NCI-H1105 (cell line): ENCODE measurements around the gene FZD2.
"Not testable (repeated sequence)": the region's sequence is repeated elsewhere in the genome, so short reads cannot be mapped to it uniquely, and the experiment has no call there.

Experiments used
- DNase-seq: peaks from one replicate; lab custom pipeline; 2025; lab: John Stamatoyannopoulos, UW

FZD2 gene

GRCh38 chr17:44556832-44557606, at the start of gene FZD2:
Gene FZD2 (plus strand): TSS chr17:44557484. CDS start chr17:44557689, 205 bp downstream.
- DNase-seq: peak; percentile 87

- DNase-seq: not testable (repeated sequence)
Observed at GRCh38 chr17:44511241-44512134, 45.8 kb upstream of the FZD2 start.

- no peak for DNase-seq
Observed at GRCh38 chr17:44518032-44518431, 39.3 kb upstream of the FZD2 start.

- no peak for DNase-seq
Observed at GRCh38 chr17:44522883-44523671, 34.2 kb upstream of the FZD2 start.

- no peak for DNase-seq
Observed at GRCh38 chr17:44523672-44523972, 33.7 kb upstream of the FZD2 start.

GRCh38 chr17:44527102-44527501, 30.2 kb upstream of the FZD2 start:
- DNase-seq: no peak

GRCh38 chr17:44527954-44528353, 29.3 kb upstream of the FZD2 start:
- DNase-seq: no peak

- no peak for DNase-seq
Observed at GRCh38 chr17:44529864-44530263, 27.4 kb upstream of the FZD2 start.

GRCh38 chr17:44530896-44531418, 26.3 kb upstream of the FZD2 start:
- no peak for DNase-seq

GRCh38 chr17:44533533-44534246, 23.6 kb upstream of the FZD2 start:
- DNase-seq: peak; percentile 78

- no peak for DNase-seq
Observed at GRCh38 chr17:44536090-44536953, 21.0 kb upstream of the FZD2 start.

- DNase-seq: not testable (repeated sequence)
Observed at GRCh38 chr17:44537922-44538321, 19.4 kb upstream of the FZD2 start.

- no peak for DNase-seq
Observed at GRCh38 chr17:44539673-44540072, 17.6 kb upstream of the FZD2 start.

- DNase-seq: no peak
Observed at GRCh38 chr17:44540246-44541084, 16.8 kb upstream of the FZD2 start.

GRCh38 chr17:44541884-44542581, 15.3 kb upstream of the FZD2 start:
- DNase-seq: no peak

GRCh38 chr17:44543213-44543904, 13.9 kb upstream of the FZD2 start:
- DNase-seq: no peak

- no peak for DNase-seq
Observed at GRCh38 chr17:44543905-44544523, 13.3 kb upstream of the FZD2 start.
